Hematopoietic multipotent progenitor cell (in vitro differentiated cells): ENCODE results near the gene TDRD12. TPM values are rescaled to one million over a fixed set of nuclear protein-coding genes. Genes with fewer than 3 reads are reported as not detected.
"Not testable (repeated sequence)": the region's sequence is repeated elsewhere in the genome, so short reads cannot be mapped to it uniquely, and the experiment has no call there.

Source experiments
- DNase-seq, 3 donors: peaks; one replicate each; pipeline ENCODE4 v3.0.0-alpha.2; 2011 to 2015; ENCODE audit warnings: low read depth in 2 of 3, low spot score in 2 of 3
- total RNA-seq: library from RNA; depleted of rRNA; stranded (reverse); fragments of >200 nt; gene quantifications from one replicate; pipeline ENCODE4 v1.2.3, GENCODE V29; 2012

Gene TDRD12
- total RNA-seq, 1 donor: 0.27 TPM

GRCh38 chr19:32693151-32694108 lies 26.1 kb upstream of the TDRD12 start:
- peak in 2 of 3 donors; percentile 74 to 86 for DNase-seq

GRCh38 chr19:32694316-32694715 lies 25.3 kb upstream of the TDRD12 start:
- DNase-seq: not testable (repeated sequence)

- not testable (repeated sequence) for DNase-seq
These were observed 24.7 kb upstream of the TDRD12 start for GRCh38 chr19:32694851-32695250.

- peak in 2 of 3 donors; percentile 49 to 58 for DNase-seq
These were observed 24.1 kb upstream of the TDRD12 start for GRCh38 chr19:32695506-32695905.

GRCh38 chr19:32696771-32697170 lies 22.8 kb upstream of the TDRD12 start:
- DNase-seq: not testable (repeated sequence)

- DNase-seq: not testable (repeated sequence)
These were observed 19.4 kb upstream of the TDRD12 start for GRCh38 chr19:32700129-32700528.

GRCh38 chr19:32702010-32702409 lies 17.6 kb upstream of the TDRD12 start:
- DNase-seq: no peak

GRCh38 chr19:32704006-32704405 lies 15.6 kb upstream of the TDRD12 start:
- not testable (repeated sequence) for DNase-seq

- DNase-seq: peak in 2 of 3 donors; percentile 56 to 77
These were observed 11.1 kb upstream of the TDRD12 start for GRCh38 chr19:32708457-32708856.

GRCh38 chr19:32709032-32709431 lies 10.5 kb upstream of the TDRD12 start:
- no peak for DNase-seq

GRCh38 chr19:32711747-32712146 lies 7.8 kb upstream of the TDRD12 start:
- no peak for DNase-seq

- not testable (repeated sequence) for DNase-seq
These were observed 3.4 kb upstream of the TDRD12 start for GRCh38 chr19:32716203-32716602.

- no peak for DNase-seq
These were observed 2.1 kb upstream of the TDRD12 start for GRCh38 chr19:32717496-32717895.

GRCh38 chr19:32718286-32718685 lies 1.3 kb upstream of the TDRD12 start:
- no peak for DNase-seq

GRCh38 chr19:32720216-32720935 lies 809 bp downstream of the TDRD12 start:
- no peak for DNase-seq

GRCh38 chr19:32720936-32721250 lies 1.3 kb downstream of the TDRD12 start:
- DNase-seq: no peak

- DNase-seq: no peak
These were observed 16.4 kb downstream of the TDRD12 start for GRCh38 chr19:32735936-32736335.

- DNase-seq: no peak
These were observed 23.5 kb downstream of the TDRD12 start for GRCh38 chr19:32743021-32743420.

GRCh38 chr19:32743447-32743846 lies 23.9 kb downstream of the TDRD12 start:
- DNase-seq: no peak

- peak in 1 of 3 donors; percentile 6 for DNase-seq
These were observed 25.2 kb downstream of the TDRD12 start for GRCh38 chr19:32744555-32745325.
